C4-2B (cell line): ENCODE results near the gene KIF21A.

Experiments used
- CTCF ChIP-seq: fragments of 450-650 bp; conservative IDR thresholded peaks from 2 replicates; pipeline ENCODE4 v1.5.1; 2017; ENCODE audit warnings: mild to moderate bottlenecking
- ZFX ChIP-seq: fragments of 450-650 bp; IDR thresholded peaks from 2 replicates; pipeline ENCODE4 v1.6.1; 2017

DNA sequence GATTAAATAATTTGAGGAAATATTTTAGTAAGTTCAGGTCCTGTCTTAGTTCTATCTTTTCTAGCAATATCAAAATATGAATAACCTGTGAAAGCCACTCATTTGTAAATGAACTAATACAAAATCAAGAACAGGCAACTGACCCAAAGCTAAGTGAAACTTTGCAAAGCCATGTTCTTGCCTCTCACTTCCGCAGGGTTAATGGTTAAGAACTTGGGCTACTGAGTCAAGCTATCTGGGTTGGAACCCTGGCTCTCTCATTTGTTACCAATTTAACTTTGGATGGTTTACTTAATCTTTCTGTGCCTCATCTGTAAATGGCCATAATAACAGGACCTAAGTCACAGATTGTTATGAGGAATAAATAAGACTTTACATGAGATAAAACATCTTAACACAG lies 2.8 kb downstream of the KIF21A start:
- TF ChIP-seq CTCF (no peak), ZFX (no peak)
